H9 (cell line): ENCODE data around the gene ARFGAP1. TPM values are rescaled to one million over a fixed set of nuclear protein-coding genes. Genes with fewer than 3 reads are reported as not detected.

Experiments used
- DNase-seq: peaks from one replicate; pipeline ENCODE4 v3.0.0-alpha.2; 2017
- H2AFZ ChIP-seq: one replicate; pipeline ENCODE4 v1.6.1; 2013; ENCODE audit warnings: mild to moderate bottlenecking, low read length, control low read depth, moderate library complexity
- H2AK5ac ChIP-seq: 2 replicates; pipeline ENCODE4 v1.6.1; 2013; ENCODE audit warnings: low read length, control low read depth, mixed read lengths; ENCODE audit not compliant: insufficient read length
- H2BK120ac ChIP-seq: one replicate; pipeline ENCODE4 v1.6.1; 2013; ENCODE audit warnings: low read depth, mild to moderate bottlenecking, low read length, control low read depth, inconsistent platforms; ENCODE audit not compliant: poor library complexity, severe bottlenecking
- H2BK12ac ChIP-seq: 2 replicates; pipeline ENCODE4 v1.6.1; 2013; ENCODE audit warnings: low read length, control low read depth, mixed read lengths, low read depth; ENCODE audit not compliant: insufficient read length
- H2BK15ac ChIP-seq: 2 replicates; pipeline ENCODE4 v1.6.1; 2013; ENCODE audit warnings: low read depth, low read length, control low read depth
- H2BK20ac ChIP-seq: one replicate; pipeline ENCODE4 v1.6.1; 2013; ENCODE audit warnings: low read depth, mild to moderate bottlenecking, low read length, control low read depth, inconsistent platforms; ENCODE audit not compliant: poor library complexity, severe bottlenecking
- H2BK5ac ChIP-seq: 2 replicates; pipeline ENCODE4 v1.6.1; 2013; ENCODE audit warnings: low read length, control low read depth, mixed read lengths; ENCODE audit not compliant: insufficient read length
- H3K14ac ChIP-seq: 2 replicates; pipeline ENCODE4 v1.6.1; 2013; ENCODE audit warnings: low read length, control low read depth; ENCODE audit not compliant: insufficient read depth
- H3K18ac ChIP-seq: 2 replicates; pipeline ENCODE4 v1.6.1; 2013; ENCODE audit warnings: low read depth, mild to moderate bottlenecking, mixed read lengths, low read length, control low read depth; ENCODE audit not compliant: insufficient read length
- H3K23ac ChIP-seq: 2 replicates; pipeline ENCODE4 v1.6.1; 2013; ENCODE audit warnings: low read length, control low read depth, mixed read lengths, low read depth; ENCODE audit not compliant: insufficient read length
- H3K23me2 ChIP-seq: 2 replicates; pipeline ENCODE4 v1.6.1; 2013; ENCODE audit warnings: low read depth, mild to moderate bottlenecking, mixed read lengths, low read length, control low read depth; ENCODE audit not compliant: insufficient read length, poor library complexity, severe bottlenecking
- H3K27ac ChIP-seq: 2 replicates; pipeline ENCODE4 v1.5.1; 2013; ENCODE audit warnings: low read length, control low read depth, mixed read lengths, low read depth; ENCODE audit not compliant: insufficient read length
- H3K27me3 ChIP-seq: 2 replicates; pipeline ENCODE4 v1.6.1; 2013; ENCODE audit warnings: low read length, control low read depth, inconsistent platforms; ENCODE audit not compliant: insufficient read depth
- H3K4ac ChIP-seq: 2 replicates; pipeline ENCODE4 v1.6.1; 2013; ENCODE audit warnings: low read depth, mild to moderate bottlenecking, control low read depth, inconsistent platforms, low read length, moderate library complexity
- H3K4me1 ChIP-seq: 2 replicates; pipeline ENCODE4 v1.6.1; 2013; ENCODE audit warnings: low read length, control low read depth, inconsistent platforms; ENCODE audit not compliant: insufficient read depth
- H3K4me2 ChIP-seq: 2 replicates; pipeline ENCODE4 v1.6.1; 2013; ENCODE audit warnings: low read length, control low read depth, mixed read lengths; ENCODE audit not compliant: insufficient read length, insufficient read depth
- H3K56ac ChIP-seq: 2 replicates; pipeline ENCODE4 v1.6.1; 2013; ENCODE audit warnings: low read depth, mild to moderate bottlenecking, mixed read lengths, low read length, control low read depth; ENCODE audit not compliant: insufficient read length
- H3K79me1 ChIP-seq: 2 replicates; pipeline ENCODE4 v1.6.1; 2013; ENCODE audit warnings: low read depth, mild to moderate bottlenecking, moderate library complexity, low read length, control low read depth, inconsistent platforms; ENCODE audit not compliant: insufficient read depth, poor library complexity, severe bottlenecking
- H3K79me2 ChIP-seq: 2 replicates; pipeline ENCODE4 v1.6.1; 2013; ENCODE audit warnings: low read length, control low read depth, inconsistent platforms; ENCODE audit not compliant: insufficient read depth
- H3K9ac ChIP-seq: 2 replicates; pipeline ENCODE4 v1.6.1; 2013; ENCODE audit warnings: low read length, control low read depth, mixed read lengths; ENCODE audit not compliant: insufficient read length; ENCODE audit errors: extremely low read depth
- H3K9me3 ChIP-seq: one replicate; pipeline ENCODE4 v1.6.1; 2013; ENCODE audit warnings: low read depth, low read length, inconsistent platforms; ENCODE audit not compliant: control insufficient read depth
- H3T11ph ChIP-seq: one replicate; pipeline ENCODE4 v1.6.1; 2013; ENCODE audit warnings: mild to moderate bottlenecking, low read length, control low read depth, inconsistent platforms
- H4K20me1 ChIP-seq: one replicate; pipeline ENCODE4 v1.6.1; 2013; ENCODE audit not compliant: control insufficient read depth, insufficient read length, insufficient read depth
- H4K5ac ChIP-seq: 2 replicates; pipeline ENCODE4 v1.6.1; 2013; ENCODE audit warnings: low read depth, mild to moderate bottlenecking, mixed read lengths, low read length, control low read depth; ENCODE audit not compliant: insufficient read length
- H4K8ac ChIP-seq: replicated peaks from 2 replicates; pipeline ENCODE4 v1.6.1; 2013; ENCODE audit warnings: low read length, control low read depth, mixed read lengths, low read depth; ENCODE audit not compliant: insufficient read length
- H4K91ac ChIP-seq: 2 replicates; pipeline ENCODE4 v1.6.1; 2013; ENCODE audit warnings: low read depth, mild to moderate bottlenecking, moderate library complexity, mixed read lengths, low read length, control low read depth; ENCODE audit not compliant: insufficient read length
- H3K27ac Mint-ChIP-seq, 3 experiments: 2 replicates in 2 of 3; 3 replicates in 1 of 3; pipeline ENCODE4 v1.8.0; 2020 to 2021; ENCODE audit warnings: mixed read lengths in 3 of 3, mild to moderate bottlenecking in 1 of 3, moderate library complexity in 1 of 3
- H3K27me3 Mint-ChIP-seq: 2 replicates; pipeline ENCODE4 v1.8.0; 2021; ENCODE audit warnings: low read depth, mild to moderate bottlenecking, moderate library complexity, mixed read lengths
- H3K36me3 Mint-ChIP-seq, 3 experiments: 2 replicates in 2 of 3; 3 replicates in 1 of 3; pipeline ENCODE4 v1.8.0; 2020 to 2021; ENCODE audit warnings: low read depth in 3 of 3, mixed read lengths in 3 of 3; ENCODE audit not compliant: insufficient read depth in 1 of 3
- H3K4me1 Mint-ChIP-seq, 2 experiments: 2 replicates each; pipeline ENCODE4 v1.8.0; 2020; ENCODE audit warnings: mixed read lengths in 2 of 2
- H3K4me3 Mint-ChIP-seq, 2 experiments: 2 replicates in 1 of 2; 3 replicates in 1 of 2; pipeline ENCODE4 v1.8.0; 2020 to 2021; ENCODE audit warnings: mild to moderate bottlenecking in 2 of 2, mixed read lengths in 2 of 2, moderate library complexity in 1 of 2
- H3K9me3 Mint-ChIP-seq, 2 experiments: 2 replicates in 1 of 2; 3 replicates in 1 of 2; pipeline ENCODE4 v1.8.0; 2020; ENCODE audit warnings: mild to moderate bottlenecking in 2 of 2, mixed read lengths in 2 of 2, moderate library complexity in 1 of 2
- CTCF ChIP-seq: fragments of 200-600 bp; sonication (generic); conservative IDR thresholded peaks from 3 replicates; pipeline ENCODE4 v1.8.0; 2021; ENCODE audit warnings: antibody characterized with exemption, mild to moderate bottlenecking
- WGBS: extraction: QIAGEN DNeasy Blood & Tissue Kit; methylation state at CpG from one replicate; pipeline ENCODE4 v1.1.7; 2013; ENCODE audit warnings: missing lambda C conversion rate, low lambda C conversion rate, mixed read lengths; ENCODE audit not compliant: insufficient read length; ENCODE audit errors: extremely low coverage; 5-methylcytosine and 5-hydroxymethylcytosine counted together
- total RNA-seq: library from RNA; stranded (reverse); gene quantifications from 2 replicates; pipeline ENCODE4 v1.2.1, GENCODE V29; 2021

The ARFGAP1 gene
- total RNA-seq, 1 experiment from 2014 or later = 114 TPM

GRCh38 chr20:63257629-63258028, 15.0 kb upstream of the ARFGAP1 start:
- Histone ChIP-seq H2AK5ac (no peak overlapping the region), H3K23ac (no peak overlapping the region), H3K79me2 (no peaks in the 10 kb centered on the region), H2BK5ac (no peak overlapping the region), H3K9me3 (no peaks in the 10 kb centered on the region), H4K5ac (no peak overlapping the region), H3K27ac (no peak overlapping the region), H3K18ac (no peak overlapping the region), H3K4me1 (no peaks in the 10 kb centered on the region; the same call in 1 of the 2 replicates), H2BK12ac (no peak overlapping the region), H3K4me2 (no peak overlapping the region), H2BK20ac (no peak overlapping the region), H3K4ac (no peak overlapping the region), H3K23me2 (peaks cover 15% of the 10 kb centered on the region), H3K27me3 (peaks cover 4% of the 10 kb centered on the region; the same call in 1 of the 2 replicates), H4K8ac (no peak overlapping the region), H3K9ac (no peak overlapping the region), H4K20me1 (no peaks in the 10 kb centered on the region), H2AFZ (no peak overlapping the region), H3K14ac (no peak overlapping the region), H3K56ac (no peak overlapping the region), H2BK120ac (no peak overlapping the region), H2BK15ac (no peak overlapping the region), H3K79me1 (no peaks in the 10 kb centered on the region), H4K91ac (no peak overlapping the region), H3T11ph (no peak overlapping the region)
- peaks cover 27 to 33% of the 10 kb centered on the region in 2 experiments for H3K4me1 Mint-ChIP-seq
- no peak overlapping the region for H3K4me3 Mint-ChIP-seq
- peaks cover 41% of the 10 kb centered on the region for H3K27me3 Mint-ChIP-seq
- no peak for DNase-seq
- no CpG with 5 or more reads among the region's 13 CpGs for WGBS
- no peaks in the 10 kb centered on the region; a peak in 2 of 5 replicates for H3K9me3 Mint-ChIP-seq
- no peaks in the 10 kb centered on the region for H3K36me3 Mint-ChIP-seq
- H3K27ac Mint-ChIP-seq = no peak overlapping the region
- no peak for TF ChIP-seq CTCF
